Neuronal stem cell (in vitro differentiated cells): ENCODE data around the gene TAS2R16.

Source experiments
- DNase-seq: peaks from one replicate; pipeline ENCODE4 v3.0.0-alpha.2; 2013; ENCODE audit warnings: low spot score
- H2AFZ ChIP-seq: one replicate; pipeline ENCODE4 v1.6.1; 2013; ENCODE audit warnings: mild to moderate bottlenecking, low read length, inconsistent platforms
- H2AK5ac ChIP-seq: 2 replicates; pipeline ENCODE4 v1.6.1; 2013; ENCODE audit warnings: low read depth, mild to moderate bottlenecking, inconsistent platforms, low read length, moderate library complexity, mixed read lengths
- H2BK120ac ChIP-seq: 2 replicates; pipeline ENCODE4 v1.6.1; 2013; ENCODE audit warnings: low read depth, mild to moderate bottlenecking, inconsistent platforms, low read length, moderate library complexity, mixed read lengths
- H2BK12ac ChIP-seq: one replicate; pipeline ENCODE4 v1.6.1; 2013; ENCODE audit warnings: low read length, inconsistent platforms
- H2BK15ac ChIP-seq: 2 replicates; pipeline ENCODE4 v1.6.1; 2013; ENCODE audit warnings: mild to moderate bottlenecking, low read length, inconsistent platforms, mixed read lengths
- H2BK5ac ChIP-seq: one replicate; pipeline ENCODE4 v1.6.1; 2013; ENCODE audit warnings: inconsistent platforms, mild to moderate bottlenecking, low read length, moderate library complexity
- H3K14ac ChIP-seq: one replicate; pipeline ENCODE4 v1.6.1; 2013; ENCODE audit warnings: low read length, inconsistent platforms
- H3K18ac ChIP-seq: 2 replicates; pipeline ENCODE4 v1.6.1; 2013; ENCODE audit warnings: low read length, inconsistent platforms
- H3K23ac ChIP-seq: 2 replicates; pipeline ENCODE4 v1.6.1; 2013; ENCODE audit warnings: low read depth, mild to moderate bottlenecking, mixed read lengths, low read length, inconsistent platforms; ENCODE audit not compliant: poor library complexity
- H3K27ac ChIP-seq: replicated peaks from 3 replicates; pipeline ENCODE4 v1.5.1; 2013; ENCODE audit warnings: low read length, inconsistent platforms
- H3K27me3 ChIP-seq, 3 experiments: 2 replicates each; pipeline ENCODE4 v1.6.1; 2013; ENCODE audit warnings: low read length in 3 of 3, mild to moderate bottlenecking in 2 of 3, inconsistent platforms in 1 of 3, low read depth in 1 of 3, mixed read lengths in 1 of 3, moderate library complexity in 1 of 3; ENCODE audit not compliant: control insufficient read depth in 3 of 3, insufficient read depth in 3 of 3
- H3K36me3 ChIP-seq, 2 donors: replicated peaks in 1 of 2; 2 replicates each; pipeline ENCODE4 v1.6.1; 2013; ENCODE audit warnings: low read length in 2 of 2; ENCODE audit not compliant: control insufficient read depth in 2 of 2, insufficient read depth in 2 of 2
- H3K4ac ChIP-seq: 2 replicates; pipeline ENCODE4 v1.6.1; 2013; ENCODE audit warnings: inconsistent platforms, mild to moderate bottlenecking, low read length, moderate library complexity
- H3K4me1 ChIP-seq, 2 donors: 1 replicate in 1 of 2; 2 replicates in 1 of 2; pipeline ENCODE4 v1.6.1; 2013; ENCODE audit warnings: low read length in 2 of 2, low read depth in 1 of 2; ENCODE audit not compliant: control insufficient read depth in 2 of 2, insufficient read depth in 1 of 2
- H3K4me2 ChIP-seq: one replicate; pipeline ENCODE4 v1.6.1; 2013; ENCODE audit warnings: mild to moderate bottlenecking, low read length, inconsistent platforms; ENCODE audit not compliant: insufficient read depth, poor library complexity, severe bottlenecking
- H3K4me3 ChIP-seq, 2 donors: 2 replicates each; pipeline ENCODE4 v1.5.1; 2013; ENCODE audit warnings: low read length in 2 of 2, mild to moderate bottlenecking in 2 of 2, inconsistent platforms in 1 of 2, moderate library complexity in 1 of 2
- H3K79me1 ChIP-seq: one replicate; pipeline ENCODE4 v1.6.1; 2013; ENCODE audit warnings: low read depth, mild to moderate bottlenecking, inconsistent platforms, low read length, moderate library complexity
- H3K9ac ChIP-seq: one replicate; pipeline ENCODE4 v1.6.1; 2013; ENCODE audit warnings: mild to moderate bottlenecking, low read depth, low read length, inconsistent platforms; ENCODE audit not compliant: poor library complexity
- H3K9me3 ChIP-seq, 2 donors: replicated peaks in 1 of 2; 2 replicates each; pipeline versions ENCODE3 to v1.6.1; 2013; ENCODE audit warnings: low read length in 2 of 2, mild to moderate bottlenecking in 2 of 2, inconsistent platforms in 1 of 2, low read depth in 1 of 2, mixed read lengths in 1 of 2, moderate library complexity in 1 of 2; ENCODE audit not compliant: control insufficient read depth in 2 of 2, insufficient read depth in 1 of 2
- H4K8ac ChIP-seq: one replicate; pipeline ENCODE4 v1.6.1; 2013; ENCODE audit warnings: low read depth, mild to moderate bottlenecking, inconsistent platforms, low read length, moderate library complexity
- H4K91ac ChIP-seq: one replicate; pipeline ENCODE4 v1.6.1; 2013; ENCODE audit warnings: low read length, low read depth, mild to moderate bottlenecking, inconsistent platforms; ENCODE audit not compliant: poor library complexity
- WGBS, 2 donors: extraction: QIAGEN DNeasy Blood & Tissue Kit; methylation state at CpG; one replicate each; pipeline ENCODE4 v1.1.7; 2013; ENCODE audit warnings: missing lambda C conversion rate in 2 of 2, mixed read lengths in 1 of 2; ENCODE audit not compliant: insufficient read length in 2 of 2, insufficient replicate concordance in 1 of 2; ENCODE audit errors: extremely low coverage in 2 of 2; 5-methylcytosine and 5-hydroxymethylcytosine counted together

TAS2R16 gene

DNA sequence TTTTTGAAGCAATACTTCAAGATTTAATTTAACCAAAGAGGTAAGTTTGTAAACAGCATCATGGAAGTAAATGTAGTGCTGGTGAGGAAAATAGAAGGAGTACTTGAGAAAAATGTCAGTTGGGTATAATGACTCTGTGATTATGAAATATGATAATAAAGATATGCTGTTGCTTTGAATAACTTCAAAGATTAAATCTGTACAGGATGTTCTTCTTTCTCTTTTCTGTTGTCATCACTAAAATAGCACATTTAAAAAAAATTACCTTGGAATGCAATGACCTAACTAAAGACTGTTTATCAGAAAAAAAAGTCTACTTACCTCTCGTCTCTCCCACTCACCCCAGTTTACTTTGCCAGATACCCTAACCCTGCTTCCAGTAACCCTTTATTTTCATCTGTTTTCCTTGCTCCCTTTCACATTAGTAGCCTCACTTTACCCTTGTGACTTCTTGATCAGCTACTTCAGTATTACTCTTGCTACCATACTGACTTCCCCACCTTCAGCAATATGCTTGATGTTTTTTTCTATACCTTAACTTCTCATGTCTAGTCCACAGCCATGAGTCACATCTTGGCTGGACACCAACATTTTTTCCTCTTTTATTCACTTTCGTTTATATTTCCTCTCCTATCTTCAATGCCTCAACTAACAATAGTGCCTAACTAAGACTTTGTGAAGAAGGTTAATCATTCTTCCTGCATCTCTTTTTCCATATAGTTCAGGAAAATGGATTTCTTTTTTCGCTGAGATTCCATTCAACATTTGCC, 29.7 kb upstream of the TAS2R16 start:
- WGBS, 2 donors: 100% methylated on average over 1 of the region's 3 CpGs; no CpG with 5 or more reads in 1 of the 2 donors
- no peak overlapping the region for H2BK5ac ChIP-seq
- no peak overlapping the region for H4K91ac ChIP-seq
- no peak overlapping the region for H3K4me3 ChIP-seq
- H3K9ac ChIP-seq: no peak overlapping the region
- H3K36me3 ChIP-seq: no peaks in the 10 kb centered on the region
- no peak overlapping the region for H3K4ac ChIP-seq
- H2BK15ac ChIP-seq: no peak overlapping the region
- no peak overlapping the region for H3K4me2 ChIP-seq
- H3K27ac ChIP-seq: no peak overlapping the region
- no peaks in the 10 kb centered on the region for H3K79me1 ChIP-seq
- no peak for DNase-seq
- peaks cover 0 to 6% of the 10 kb centered on the region in 2 donors for H3K4me1 ChIP-seq
- no peak overlapping the region for H2AK5ac ChIP-seq
- no peak overlapping the region for H2AFZ ChIP-seq
- H3K18ac ChIP-seq: no peak overlapping the region
- no peak overlapping the region for H4K8ac ChIP-seq
- peaks cover 0 to 7% of the 10 kb centered on the region in 2 donors for H3K9me3 ChIP-seq
- no peaks in the 10 kb centered on the region for H3K27me3 ChIP-seq
- H2BK120ac ChIP-seq: no peak overlapping the region
- no peak overlapping the region for H2BK12ac ChIP-seq
- no peak overlapping the region for H3K14ac ChIP-seq
- H3K23ac ChIP-seq: no peak overlapping the region

DNA sequence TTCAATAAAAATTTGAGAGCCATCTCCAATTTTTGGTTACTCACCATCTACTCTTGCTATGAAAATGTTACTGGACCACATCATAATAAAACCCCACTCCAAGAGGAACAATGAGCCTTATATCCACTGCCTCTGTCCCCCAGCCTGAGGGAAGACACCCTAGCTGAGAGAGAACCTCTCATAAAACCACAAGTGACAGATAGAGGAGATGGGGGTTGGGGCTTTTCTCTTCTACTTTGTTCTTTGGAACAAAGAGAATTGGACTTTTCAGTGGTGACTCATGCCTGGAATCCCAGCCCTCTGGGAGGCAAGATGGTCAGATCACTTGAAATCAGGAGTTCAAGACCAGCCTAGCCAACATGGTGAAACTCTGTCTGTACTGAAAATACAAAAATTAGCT, 27.6 kb upstream of the TAS2R16 start:
- no peak overlapping the region for H2BK12ac ChIP-seq
- H2BK120ac ChIP-seq: no peak overlapping the region
- DNase-seq: no peak
- no peaks in the 10 kb centered on the region for H3K36me3 ChIP-seq
- H3K79me1 ChIP-seq: no peaks in the 10 kb centered on the region
- H3K9ac ChIP-seq: no peak overlapping the region
- no peak overlapping the region for H4K8ac ChIP-seq
- H3K4me1 ChIP-seq: peaks cover 0 to 2% of the 10 kb centered on the region in 2 donors
- H3K27ac ChIP-seq: no peak overlapping the region
- no peak overlapping the region for H3K14ac ChIP-seq
- H3K4me3 ChIP-seq: no peak overlapping the region
- no peak overlapping the region for H4K91ac ChIP-seq
- no peak overlapping the region for H3K4ac ChIP-seq
- no peak overlapping the region for H2BK5ac ChIP-seq
- H3K9me3 ChIP-seq: peaks cover 0 to 7% of the 10 kb centered on the region in 2 donors
- no peak overlapping the region for H3K4me2 ChIP-seq
- H3K18ac ChIP-seq: no peak overlapping the region
- no peak overlapping the region for H2AK5ac ChIP-seq
- H3K27me3 ChIP-seq: no peaks in the 10 kb centered on the region
- no peak overlapping the region for H3K23ac ChIP-seq
- H2BK15ac ChIP-seq: no peak overlapping the region
- H2AFZ ChIP-seq: no peak overlapping the region

DNA sequence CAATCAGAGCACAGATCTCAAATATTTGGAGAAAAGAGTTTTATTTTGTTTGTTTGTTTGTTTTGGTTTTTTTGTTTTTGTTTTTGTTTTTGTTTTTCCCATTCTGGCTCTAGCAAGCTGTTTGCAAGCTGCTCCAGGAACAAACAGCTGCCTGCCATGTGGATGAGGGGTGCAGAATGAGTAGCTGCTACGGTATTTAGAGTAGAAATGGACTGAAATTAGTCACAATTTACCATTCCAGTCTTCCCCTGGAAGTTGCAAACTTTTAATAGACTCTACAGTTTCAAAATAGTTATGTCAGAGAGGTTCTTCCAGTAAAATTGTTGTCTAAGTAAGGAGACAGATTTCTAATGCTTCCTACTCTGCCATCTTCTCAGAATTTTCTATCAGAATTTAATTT, 27.1 kb upstream of the TAS2R16 start:
- no peak for DNase-seq
- no peak overlapping the region for H3K27ac ChIP-seq
- no peaks in the 10 kb centered on the region for H3K36me3 ChIP-seq
- H3K14ac ChIP-seq: no peak overlapping the region
- H3K9ac ChIP-seq: no peak overlapping the region
- no peak overlapping the region for H3K4me2 ChIP-seq
- H2BK15ac ChIP-seq: no peak overlapping the region
- H4K91ac ChIP-seq: no peak overlapping the region
- H3K18ac ChIP-seq: no peak overlapping the region
- H3K23ac ChIP-seq: no peak overlapping the region
- H2AK5ac ChIP-seq: no peak overlapping the region
- no peak overlapping the region for H3K4me3 ChIP-seq
- no CpG with 5 or more reads among the region's 1 CpG for WGBS, 2 donors
- no peak overlapping the region for H2AFZ ChIP-seq
- H4K8ac ChIP-seq: no peak overlapping the region
- H3K4me1 ChIP-seq: no peaks in the 10 kb centered on the region
- H3K27me3 ChIP-seq: no peaks in the 10 kb centered on the region
- H3K9me3 ChIP-seq: peaks cover 0 to 7% of the 10 kb centered on the region in 2 donors
- no peaks in the 10 kb centered on the region for H3K79me1 ChIP-seq
- no peak overlapping the region for H3K4ac ChIP-seq
- H2BK5ac ChIP-seq: no peak overlapping the region
- no peak overlapping the region for H2BK12ac ChIP-seq
- H2BK120ac ChIP-seq: no peak overlapping the region

DNA sequence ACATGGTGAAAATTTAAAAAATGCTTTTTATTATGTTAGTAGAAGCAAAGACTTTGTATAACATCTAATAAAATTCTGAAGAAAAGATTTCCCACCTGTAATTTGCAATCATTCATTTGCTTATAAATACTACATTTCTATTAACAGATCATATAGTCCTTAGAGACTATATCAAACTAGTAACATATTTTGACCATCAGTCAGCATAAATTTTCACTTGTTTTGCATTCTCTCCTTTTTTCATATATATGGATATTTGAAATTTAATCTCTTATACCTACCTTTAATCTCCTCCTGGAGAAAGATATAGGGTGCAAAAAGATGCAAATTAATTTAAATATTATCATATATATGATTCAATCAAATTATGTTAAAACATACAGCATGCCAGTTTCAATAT, 16.9 kb upstream of the TAS2R16 start:
- no peaks in the 10 kb centered on the region for H3K9me3 ChIP-seq

More for the DNA sequence above, 16.9 kb upstream of the TAS2R16 start:
- Histone ChIP-seq H3K23ac (no peak overlapping the region), H3K4me3 (no peak overlapping the region), H4K8ac (no peak overlapping the region), H2BK15ac (no peak overlapping the region), H2BK12ac (no peak overlapping the region), H3K4me1 (peaks cover 0 to 2% of the 10 kb centered on the region in 2 donors), H3K9ac (no peak overlapping the region), H2AK5ac (no peak overlapping the region), H3K4ac (no peak overlapping the region), H3K27ac (no peak overlapping the region), H2AFZ (no peak overlapping the region), H3K14ac (no peak overlapping the region), H2BK120ac (no peak overlapping the region), H3K79me1 (no peaks in the 10 kb centered on the region), H2BK5ac (no peak overlapping the region), H3K36me3 (no peaks in the 10 kb centered on the region), H3K27me3 (no peaks in the 10 kb centered on the region), H3K4me2 (no peak overlapping the region), H3K18ac (no peak overlapping the region), H4K91ac (no peak overlapping the region)
- no peak for DNase-seq
